Thoracic aorta (tissue), 2 donors: Measurements from ENCODE around the gene KCNQ5. TPM values are rescaled to one million over a fixed set of nuclear protein-coding genes. Genes with fewer than 3 reads are reported as not detected.

Experiments
- ATAC-seq: fragments of 150-250 bp; one replicate; pipeline ENCODE4 v1.8.0; 2017; ENCODE audit warnings: low read depth; ENCODE audit not compliant: insufficient number of reproducible peaks, low FRiP score
- DNase-seq: peaks from one replicate; pipeline ENCODE4 v3.0.0-alpha.2; 2020; ENCODE audit warnings: low spot score
- H3K27ac ChIP-seq, 2 donors: fragments of 200-600 bp; sonication (generic); 1 replicate in 1 of 2; 2 replicates in 1 of 2; pipeline ENCODE4 v1.5.1; 2016; ENCODE audit warnings: mild to moderate bottlenecking in 2 of 2, moderate library complexity in 2 of 2
- H3K27me3 ChIP-seq: fragments of 200-600 bp; sonication (generic); replicated peaks from 2 replicates; pipeline ENCODE4 v1.6.0; 2016; ENCODE audit warnings: mild to moderate bottlenecking; ENCODE audit not compliant: insufficient read depth
- H3K36me3 ChIP-seq: fragments of 200-600 bp; sonication (generic); one replicate; pipeline ENCODE4 v1.5.1; 2016
- H3K4me1 ChIP-seq, 2 donors: fragments of 200-600 bp; sonication (generic); 1 replicate in 1 of 2; 2 replicates in 1 of 2; pipeline versions ENCODE4 v1.5.1 to v1.6.0; 2016; ENCODE audit warnings: low read depth in 2 of 2, mild to moderate bottlenecking in 1 of 2; ENCODE audit not compliant: control insufficient read depth in 1 of 2
- H3K4me3 ChIP-seq: fragments of 200-600 bp; sonication (generic); 2 replicates; pipeline ENCODE4 v1.5.1; 2016; ENCODE audit warnings: mild to moderate bottlenecking
- H3K9me3 ChIP-seq: fragments of 200-600 bp; sonication (generic); 2 replicates; pipeline ENCODE4 v1.5.1; 2016
- CTCF ChIP-seq: fragments of 200-600 bp; sonication (generic); IDR thresholded peaks from one replicate; pipeline ENCODE4 v1.5.1; 2019; ENCODE audit warnings: antibody characterized with exemption
- total RNA-seq, 2 donors: library from RNA; depleted of rRNA; stranded (reverse); fragments of >200 nt; gene quantifications; one replicate each; pipeline versions ENCODE4 v1.1.0 to v1.2.3, GENCODE V29; 2016

Gene KCNQ5
- total RNA-seq, 2 donors from 2014 or later, result 7.3 to 8.5 TPM

GRCh38 chr6:72757926-72758325 lies 136.1 kb downstream of the KCNQ5 start:
- ATAC-seq (no peak), DNase-seq (no peak)
- Histone ChIP-seq H3K9me3 (no peaks in the 10 kb centered on the region), H3K36me3 (no peaks in the 10 kb centered on the region), H3K4me3 (no peak overlapping the region), H3K27ac (no peak overlapping the region), H3K4me1 (peaks cover 9 to 24% of the 10 kb centered on the region in 2 donors), H3K27me3 (no peaks in the 10 kb centered on the region)
- no peak for TF ChIP-seq CTCF

- Histone ChIP-seq H3K9me3 (no peaks in the 10 kb centered on the region), H3K27me3 (no peaks in the 10 kb centered on the region), H3K4me1 (peaks cover 9 to 29% of the 10 kb centered on the region in 2 donors), H3K36me3 (no peaks in the 10 kb centered on the region), H3K4me3 (no peak overlapping the region), H3K27ac (no peak overlapping the region)
- DNase-seq, result no peak
- no peak for TF ChIP-seq CTCF
- no peak for ATAC-seq
Observed at GRCh38 chr6:72758901-72759300, 137.0 kb downstream of the KCNQ5 start.

GRCh38 chr6:72760114-72760793 lies 138.4 kb downstream of the KCNQ5 start:
- peak; percentile 41 for ATAC-seq
- no peak for DNase-seq
- Histone ChIP-seq H3K36me3 (no peaks in the 10 kb centered on the region), H3K4me1 (peaks cover 9 to 29% of the 10 kb centered on the region in 2 donors), H3K9me3 (no peaks in the 10 kb centered on the region), H3K27me3 (no peaks in the 10 kb centered on the region), H3K4me3 (peak overlapping the region; percentile 62), H3K27ac (peak overlapping the region; percentile 13 to 28)
- TF ChIP-seq CTCF, result no peak

- Histone ChIP-seq H3K36me3 (no peaks in the 10 kb centered on the region), H3K4me1 (peaks cover 9 to 29% of the 10 kb centered on the region in 2 donors), H3K4me3 (no peak overlapping the region), H3K27ac (no peak overlapping the region), H3K27me3 (no peaks in the 10 kb centered on the region), H3K9me3 (no peaks in the 10 kb centered on the region)
- TF ChIP-seq CTCF, result no peak
- ATAC-seq, result no peak
- no peak for DNase-seq
Observed at GRCh38 chr6:72761761-72762160, 139.9 kb downstream of the KCNQ5 start.

- TF ChIP-seq CTCF, result no peak
- ATAC-seq (no peak), DNase-seq (no peak)
- Histone ChIP-seq H3K36me3 (no peaks in the 10 kb centered on the region), H3K4me1 (no peaks in the 10 kb centered on the region), H3K9me3 (no peaks in the 10 kb centered on the region), H3K4me3 (no peak overlapping the region), H3K27ac (no peak overlapping the region), H3K27me3 (no peaks in the 10 kb centered on the region)
Observed at GRCh38 chr6:72769459-72770125, 147.7 kb downstream of the KCNQ5 start.
